Neural cell (in vitro differentiated cells): ENCODE data around the gene RAVER2.

ENCODE experiments used
- CTCF ChIP-seq: fragments of 450-650 bp; IDR thresholded peaks from 2 replicates; pipeline ENCODE4 v1.5.1; 2014; ENCODE audit warnings: antibody characterized with exemption, mild to moderate bottlenecking, moderate library complexity; ENCODE audit not compliant: poor library complexity, severe bottlenecking
- EP300 ChIP-seq: fragments of 450-650 bp; conservative IDR thresholded peaks from 2 replicates; pipeline ENCODE4 v1.6.1; 2014; ENCODE audit warnings: antibody characterized with exemption, mild to moderate bottlenecking, moderate library complexity; ENCODE audit not compliant: poor library complexity, severe bottlenecking
- EZH2 ChIP-seq: fragments of 200-600, 300-800 bp; shearing (Covaris generic), sonication (generic); IDR thresholded peaks from 2 replicates; pipeline ENCODE4 v1.6.1; 2014; ENCODE audit warnings: antibody characterized with exemption, low read length, borderline replicate concordance, mild to moderate bottlenecking; ENCODE audit not compliant: insufficient read depth, poor library complexity, severe bottlenecking
- MXI1 ChIP-seq: fragments of 450-650 bp; conservative IDR thresholded peaks from 2 replicates; pipeline ENCODE4 v1.6.1; 2014; ENCODE audit warnings: antibody characterized with exemption, mild to moderate bottlenecking; ENCODE audit not compliant: poor library complexity, severe bottlenecking
- POLR2AphosphoS5 ChIP-seq: IDR thresholded peaks from 2 replicates; pipeline ENCODE4 v1.6.1; 2012
- REST ChIP-seq: IDR thresholded peaks from 2 replicates; pipeline ENCODE4 v1.6.1; 2012; ENCODE audit warnings: borderline replicate concordance
- SMC3 ChIP-seq: fragments of 450-650 bp; conservative IDR thresholded peaks from 2 replicates; pipeline ENCODE4 v1.6.1; 2014; ENCODE audit warnings: antibody characterized with exemption, mild to moderate bottlenecking, moderate library complexity; ENCODE audit not compliant: poor library complexity
- TAF1 ChIP-seq: IDR thresholded peaks from 2 replicates; pipeline ENCODE4 v1.6.1; 2012; ENCODE audit warnings: low read depth

- TF ChIP-seq CTCF (no peak), POLR2AphosphoS5 (no peak), MXI1 (no peak), SMC3 (no peak), EP300 (no peak), EZH2 (no peak), REST (no peak), TAF1 (no peak)
Observed at GRCh38 chr1:64874666-64875065, 129.8 kb downstream of the RAVER2 start.
